NCI-H2029 (cell line): ENCODE data around the gene METTL17.

Source experiments
- DNase-seq: peaks from one replicate; lab custom pipeline; 2025; lab: John Stamatoyannopoulos, UW

Gene METTL17

DNA sequence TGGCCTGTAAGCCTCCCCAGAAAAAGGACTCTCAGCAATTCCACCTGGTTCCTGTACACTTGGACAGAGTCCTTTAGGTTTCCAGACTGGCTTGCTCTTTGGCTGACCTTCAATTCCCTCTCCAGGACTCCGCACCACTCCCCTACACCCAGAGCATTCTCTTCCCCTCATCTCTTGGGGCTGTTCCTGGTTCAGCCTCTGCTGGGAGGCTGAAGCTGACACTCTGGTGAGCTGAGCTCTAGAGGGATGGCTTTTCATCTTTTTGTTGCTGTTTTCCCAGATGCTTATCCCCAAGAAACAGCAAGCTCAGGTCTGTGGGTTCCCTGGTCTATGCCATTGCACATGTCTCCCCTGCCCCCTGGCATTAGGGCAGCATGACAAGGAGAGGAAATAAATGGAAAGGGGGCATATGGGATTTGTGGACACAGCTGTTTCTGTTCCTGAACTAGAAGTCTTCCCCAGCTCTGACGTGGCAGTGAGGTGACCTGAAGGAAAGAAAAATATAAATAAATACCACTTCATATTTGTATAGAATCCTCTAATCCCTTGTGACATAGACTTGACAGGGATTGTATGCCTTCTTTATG, 53.7 kb downstream of the METTL17 start:
- DNase-seq, result no peak

DNA sequence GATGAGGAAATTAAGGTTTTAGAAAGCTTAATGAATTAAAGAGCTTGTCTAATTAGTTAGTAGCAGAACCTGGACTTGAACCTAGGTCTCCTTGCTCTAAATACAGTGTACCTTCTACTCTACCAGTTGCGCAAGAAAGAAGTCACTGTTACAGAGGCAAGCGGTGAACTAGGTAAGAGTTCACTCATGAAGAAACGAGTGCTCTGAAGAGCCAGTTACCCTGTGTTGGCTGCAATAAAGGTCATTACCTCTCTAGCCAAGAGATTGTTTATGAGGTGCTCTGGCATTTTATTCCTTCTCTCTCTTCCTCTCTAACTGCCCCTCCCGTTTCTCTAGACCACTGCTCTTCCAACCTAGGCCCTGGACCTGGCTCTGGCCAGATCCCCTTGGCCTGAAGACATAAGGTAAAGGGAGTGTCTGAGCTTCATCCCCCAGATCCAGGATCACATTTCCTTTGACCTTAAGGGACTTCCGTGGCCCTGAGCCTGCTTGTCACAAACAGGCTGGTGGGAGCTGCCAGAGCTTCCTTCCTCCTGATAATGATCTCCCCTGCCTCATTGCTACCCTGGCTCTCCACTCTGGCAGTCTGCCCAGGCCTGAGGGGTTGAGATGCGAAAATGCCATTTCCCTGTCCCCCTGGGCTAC, 54.3 kb downstream of the METTL17 start:
- DNase-seq, result peak; percentile 20
